ENCODE results near the gene ABHD2.

The ABHD2 gene

GRCh38 chr15:89163271-89164055, 75.2 kb downstream of the ABHD2 start:
- Histone ChIP-seq H3K27me3 (ENCODE audit: insufficient read depth, low read length) (no peaks in the 10 kb centered on the region), H3K27ac (ENCODE audit: low read depth, low read length) (no peak overlapping the region), H2AK5ac (ENCODE audit: low read length) (no peak overlapping the region)

DNA sequence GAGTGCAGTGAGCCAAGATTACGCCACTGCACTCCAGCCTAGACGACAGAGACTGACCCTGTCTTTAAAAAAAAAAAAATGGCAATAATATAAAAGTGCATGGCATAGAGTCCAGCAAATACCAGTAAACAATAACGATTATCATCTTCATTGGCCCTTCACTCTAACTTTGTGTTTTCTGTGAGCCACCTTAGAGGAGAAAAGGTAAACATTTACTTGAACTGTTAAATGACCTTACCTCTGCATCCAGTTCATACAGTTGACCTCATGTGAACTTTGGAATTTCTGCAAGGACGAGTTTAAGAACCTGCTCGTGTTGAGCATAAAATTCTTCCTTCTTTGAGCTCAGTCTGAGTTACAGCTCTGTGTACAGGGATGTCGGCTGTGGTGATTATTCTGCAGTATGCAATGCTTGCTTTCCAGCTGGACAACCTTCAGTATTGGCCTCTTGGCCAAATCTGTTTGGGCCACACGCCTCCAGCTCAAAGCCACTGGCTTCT, 76.5 kb downstream of the ABHD2 start:
- H2BK12ac ChIP-seq (ENCODE audit: low read length): no peak overlapping the region
- no peak overlapping the region for H2BK5ac ChIP-seq (ENCODE audit: low read depth, low read length, poor library complexity)
- no peaks in the 10 kb centered on the region for H3K79me1 ChIP-seq (ENCODE audit: low read length)
- H3K79me2 ChIP-seq (ENCODE audit: control insufficient read depth, insufficient read depth, low read length, poor library complexity): no peaks in the 10 kb centered on the region
- no peak overlapping the region for H3K18ac ChIP-seq (ENCODE audit: low read length)
- H3K27me3 ChIP-seq (ENCODE audit: insufficient read depth, low read length): no peaks in the 10 kb centered on the region
- H3K14ac ChIP-seq (ENCODE audit: low read length): no peak overlapping the region
- no peaks in the 10 kb centered on the region for H3K9me3 ChIP-seq (ENCODE audit: insufficient read depth, low read depth, low read length)
- H2AK5ac ChIP-seq (ENCODE audit: low read length): no peak overlapping the region
- H3K4me2 ChIP-seq (ENCODE audit: low read length): no peak overlapping the region
- no peaks in the 10 kb centered on the region for H3K36me3 ChIP-seq (ENCODE audit: control insufficient read depth in 1 of 2, insufficient read depth in 2 of 2, low read length in 2 of 2)
- H2AFZ ChIP-seq (ENCODE audit: insufficient read depth, low read length, poor library complexity): no peak overlapping the region
- no peak overlapping the region for H3K4ac ChIP-seq (ENCODE audit: low read depth, low read length)
- H3K23ac ChIP-seq (ENCODE audit: low read length): no peak overlapping the region
- no peak overlapping the region for H3K27ac ChIP-seq (ENCODE audit: low read depth, low read length)
- no peak overlapping the region for H4K91ac ChIP-seq (ENCODE audit: low read depth, low read length)
- H3K4me3 ChIP-seq (ENCODE audit: low read depth, low read length): no peak overlapping the region
- no CpG with 5 or more reads among the region's 7 CpGs for WGBS (ENCODE audit: extremely low coverage, insufficient coverage, insufficient read length)
- no peak for DNase-seq
- no peak overlapping the region for H2BK120ac ChIP-seq (ENCODE audit: insufficient read depth, low read length, poor library complexity)
- H4K8ac ChIP-seq (ENCODE audit: low read depth, low read length): no peak overlapping the region
- no peak overlapping the region for H4K12ac ChIP-seq (ENCODE audit: low read depth, low read length)
- peaks cover 3 to 7% of the 10 kb centered on the region in 2 experiments for H3K4me1 ChIP-seq (ENCODE audit: control insufficient read depth in 1 of 2, insufficient read depth in 2 of 2, low read length in 2 of 2)
- H3K9ac ChIP-seq (ENCODE audit: low read length): no peak overlapping the region

More at GRCh38 chr15:89163271-89164055, 75.2 kb downstream of the ABHD2 start:
- Histone ChIP-seq H2BK120ac (ENCODE audit: insufficient read depth, low read length, poor library complexity) (no peak overlapping the region), H3K4me3 (ENCODE audit: low read depth, low read length) (no peak overlapping the region), H3K4me1 (ENCODE audit: control insufficient read depth in 1 of 2, insufficient read depth in 2 of 2, low read length in 2 of 2) (peaks cover 3 to 7% of the 10 kb centered on the region in 2 experiments), H2BK12ac (ENCODE audit: low read length) (no peak overlapping the region), H3K4me2 (ENCODE audit: low read length) (no peak overlapping the region), H3K4ac (ENCODE audit: low read depth, low read length) (no peak overlapping the region), H3K23ac (ENCODE audit: low read length) (no peak overlapping the region), H2BK5ac (ENCODE audit: low read depth, low read length, poor library complexity) (no peak overlapping the region), H2AFZ (ENCODE audit: insufficient read depth, low read length, poor library complexity) (no peak overlapping the region), H4K12ac (ENCODE audit: low read depth, low read length) (no peak overlapping the region), H4K91ac (ENCODE audit: low read depth, low read length) (no peak overlapping the region), H3K9ac (ENCODE audit: low read length) (no peak overlapping the region), H3K79me1 (ENCODE audit: low read length) (no peaks in the 10 kb centered on the region), H3K9me3 (ENCODE audit: insufficient read depth, low read depth, low read length) (no peaks in the 10 kb centered on the region), H3K18ac (ENCODE audit: low read length) (no peak overlapping the region), H3K14ac (ENCODE audit: low read length) (no peak overlapping the region), H4K8ac (ENCODE audit: low read depth, low read length) (no peak overlapping the region), H3K36me3 (ENCODE audit: control insufficient read depth in 1 of 2, insufficient read depth in 2 of 2, low read length in 2 of 2) (peaks cover 0 to 2% of the 10 kb centered on the region in 2 experiments), H3K79me2 (ENCODE audit: control insufficient read depth, insufficient read depth, low read length, poor library complexity) (no peaks in the 10 kb centered on the region)
- DNase-seq: no peak
- no CpG with 5 or more reads among the region's 5 CpGs for WGBS (ENCODE audit: extremely low coverage, insufficient coverage, insufficient read length)

DNA sequence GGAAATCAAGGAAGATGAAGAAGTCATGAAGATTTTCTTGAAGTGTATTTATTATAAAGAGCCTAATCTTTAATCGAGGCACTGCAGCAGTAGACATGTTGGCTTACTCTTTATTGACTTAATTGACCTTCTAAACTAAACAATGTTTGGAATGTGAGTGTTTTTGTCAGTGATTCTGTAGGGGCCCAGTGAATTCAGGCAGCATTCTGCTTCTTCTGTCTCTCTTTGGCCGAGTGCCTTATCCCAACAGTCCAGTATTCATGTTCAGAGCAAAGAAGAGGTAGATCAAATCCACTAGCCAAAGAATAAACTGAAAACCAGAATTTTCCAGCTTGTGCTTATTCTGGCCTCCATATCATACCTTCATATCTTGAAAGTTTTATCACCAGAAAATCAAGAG, 77.4 kb downstream of the ABHD2 start:
- no peak overlapping the region for H4K12ac ChIP-seq (ENCODE audit: low read depth, low read length)
- WGBS (ENCODE audit: extremely low coverage, insufficient coverage, insufficient read length): no CpG with 5 or more reads among the region's 2 CpGs
- no peak overlapping the region for H3K27ac ChIP-seq (ENCODE audit: low read depth, low read length)
- H3K4me3 ChIP-seq (ENCODE audit: low read depth, low read length): no peak overlapping the region
- H3K36me3 ChIP-seq (ENCODE audit: control insufficient read depth in 1 of 2, insufficient read depth in 2 of 2, low read length in 2 of 2): no peaks in the 10 kb centered on the region
- no peaks in the 10 kb centered on the region for H3K79me1 ChIP-seq (ENCODE audit: low read length)
- no peak overlapping the region for H3K4ac ChIP-seq (ENCODE audit: low read depth, low read length)
- no peak overlapping the region for H2BK12ac ChIP-seq (ENCODE audit: low read length)
- H3K14ac ChIP-seq (ENCODE audit: low read length): no peak overlapping the region
- H4K8ac ChIP-seq (ENCODE audit: low read depth, low read length): no peak overlapping the region
- H3K79me2 ChIP-seq (ENCODE audit: control insufficient read depth, insufficient read depth, low read length, poor library complexity): no peaks in the 10 kb centered on the region
- H3K18ac ChIP-seq (ENCODE audit: low read length): no peak overlapping the region
- H3K27me3 ChIP-seq (ENCODE audit: insufficient read depth, low read length): no peaks in the 10 kb centered on the region
- H3K23ac ChIP-seq (ENCODE audit: low read length): no peak overlapping the region
- DNase-seq: no peak
- no peak overlapping the region for H2AFZ ChIP-seq (ENCODE audit: insufficient read depth, low read length, poor library complexity)
- H4K91ac ChIP-seq (ENCODE audit: low read depth, low read length): no peak overlapping the region
- H2BK120ac ChIP-seq (ENCODE audit: insufficient read depth, low read length, poor library complexity): no peak overlapping the region
- no peak overlapping the region for H3K4me2 ChIP-seq (ENCODE audit: low read length)
- no peak overlapping the region for H2BK5ac ChIP-seq (ENCODE audit: low read depth, low read length, poor library complexity)
- peaks cover 3 to 7% of the 10 kb centered on the region in 2 experiments for H3K4me1 ChIP-seq (ENCODE audit: control insufficient read depth in 1 of 2, insufficient read depth in 2 of 2, low read length in 2 of 2)
- H3K9ac ChIP-seq (ENCODE audit: low read length): no peak overlapping the region
- H3K9me3 ChIP-seq (ENCODE audit: insufficient read depth, low read depth, low read length): no peaks in the 10 kb centered on the region
- H2AK5ac ChIP-seq (ENCODE audit: low read length): no peak overlapping the region

GRCh38 chr15:89167267-89168176, 79.3 kb downstream of the ABHD2 start:
- H3K9me3 ChIP-seq (ENCODE audit: insufficient read depth, low read depth, low read length): no peaks in the 10 kb centered on the region
- no peak overlapping the region for H4K8ac ChIP-seq (ENCODE audit: low read depth, low read length)
- H4K12ac ChIP-seq (ENCODE audit: low read depth, low read length): no peak overlapping the region
- peak in 1 of 2 donors; percentile 31 for DNase-seq
- no CpG with 5 or more reads among the region's 7 CpGs for WGBS (ENCODE audit: extremely low coverage, insufficient coverage, insufficient read length)
- no peak overlapping the region for H3K23ac ChIP-seq (ENCODE audit: low read length)
- no peak overlapping the region for H3K27ac ChIP-seq (ENCODE audit: low read depth, low read length)
- no peak overlapping the region for H3K4me2 ChIP-seq (ENCODE audit: low read length)
- H3K4ac ChIP-seq (ENCODE audit: low read depth, low read length): no peak overlapping the region
- no peaks in the 10 kb centered on the region for H3K27me3 ChIP-seq (ENCODE audit: insufficient read depth, low read length)
- H3K4me3 ChIP-seq (ENCODE audit: low read depth, low read length): no peak overlapping the region
- no peaks in the 10 kb centered on the region for H3K79me1 ChIP-seq (ENCODE audit: low read length)
- H2AFZ ChIP-seq (ENCODE audit: insufficient read depth, low read length, poor library complexity): no peak overlapping the region
- H3K14ac ChIP-seq (ENCODE audit: low read length): no peak overlapping the region
- H3K79me2 ChIP-seq (ENCODE audit: control insufficient read depth, insufficient read depth, low read length, poor library complexity): no peaks in the 10 kb centered on the region
- no peak overlapping the region for H3K9ac ChIP-seq (ENCODE audit: low read length)
- H2AK5ac ChIP-seq (ENCODE audit: low read length): no peak overlapping the region
- H2BK120ac ChIP-seq (ENCODE audit: insufficient read depth, low read length, poor library complexity): no peak overlapping the region
- no peak overlapping the region for H4K91ac ChIP-seq (ENCODE audit: low read depth, low read length)
- no peaks in the 10 kb centered on the region for H3K36me3 ChIP-seq (ENCODE audit: control insufficient read depth in 1 of 2, insufficient read depth in 2 of 2, low read length in 2 of 2)
- no peak overlapping the region for H3K18ac ChIP-seq (ENCODE audit: low read length)
- peaks cover 3 to 7% of the 10 kb centered on the region in 2 experiments for H3K4me1 ChIP-seq (ENCODE audit: control insufficient read depth in 1 of 2, insufficient read depth in 2 of 2, low read length in 2 of 2)
- no peak overlapping the region for H2BK5ac ChIP-seq (ENCODE audit: low read depth, low read length, poor library complexity)
- H2BK12ac ChIP-seq (ENCODE audit: low read length): no peak overlapping the region
